ENCODE data around the gene NRGN. TPM values are rescaled to one million over a fixed set of nuclear protein-coding genes. Genes with fewer than 3 reads are reported as not detected.

Gene NRGN
- total and polyA plus RNA-seq, 4 donors = 0.51 to 1.7 (median 1.6) TPM; not detected in 1

DNA sequence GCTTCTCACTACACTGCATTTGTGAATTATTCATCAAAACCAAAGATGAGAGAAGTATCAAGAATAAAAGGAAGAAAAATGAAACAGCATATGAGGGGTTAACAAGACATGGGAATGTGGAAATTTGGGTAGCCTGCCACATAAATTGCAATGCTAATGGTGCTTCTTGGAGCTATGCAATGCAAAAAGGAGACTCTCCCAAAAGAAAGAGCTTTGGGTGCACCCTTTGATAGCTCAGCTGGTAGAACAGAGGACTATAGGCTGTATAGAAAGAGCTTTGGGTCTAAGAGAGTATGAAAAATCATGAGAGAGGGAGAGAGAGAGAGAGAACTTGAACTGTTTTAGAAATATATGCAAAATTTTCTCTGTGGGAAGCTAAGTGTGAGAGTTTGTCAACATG lies 39.7 kb upstream of the NRGN start (continued):
- TF ChIP-seq, protein P1, sequence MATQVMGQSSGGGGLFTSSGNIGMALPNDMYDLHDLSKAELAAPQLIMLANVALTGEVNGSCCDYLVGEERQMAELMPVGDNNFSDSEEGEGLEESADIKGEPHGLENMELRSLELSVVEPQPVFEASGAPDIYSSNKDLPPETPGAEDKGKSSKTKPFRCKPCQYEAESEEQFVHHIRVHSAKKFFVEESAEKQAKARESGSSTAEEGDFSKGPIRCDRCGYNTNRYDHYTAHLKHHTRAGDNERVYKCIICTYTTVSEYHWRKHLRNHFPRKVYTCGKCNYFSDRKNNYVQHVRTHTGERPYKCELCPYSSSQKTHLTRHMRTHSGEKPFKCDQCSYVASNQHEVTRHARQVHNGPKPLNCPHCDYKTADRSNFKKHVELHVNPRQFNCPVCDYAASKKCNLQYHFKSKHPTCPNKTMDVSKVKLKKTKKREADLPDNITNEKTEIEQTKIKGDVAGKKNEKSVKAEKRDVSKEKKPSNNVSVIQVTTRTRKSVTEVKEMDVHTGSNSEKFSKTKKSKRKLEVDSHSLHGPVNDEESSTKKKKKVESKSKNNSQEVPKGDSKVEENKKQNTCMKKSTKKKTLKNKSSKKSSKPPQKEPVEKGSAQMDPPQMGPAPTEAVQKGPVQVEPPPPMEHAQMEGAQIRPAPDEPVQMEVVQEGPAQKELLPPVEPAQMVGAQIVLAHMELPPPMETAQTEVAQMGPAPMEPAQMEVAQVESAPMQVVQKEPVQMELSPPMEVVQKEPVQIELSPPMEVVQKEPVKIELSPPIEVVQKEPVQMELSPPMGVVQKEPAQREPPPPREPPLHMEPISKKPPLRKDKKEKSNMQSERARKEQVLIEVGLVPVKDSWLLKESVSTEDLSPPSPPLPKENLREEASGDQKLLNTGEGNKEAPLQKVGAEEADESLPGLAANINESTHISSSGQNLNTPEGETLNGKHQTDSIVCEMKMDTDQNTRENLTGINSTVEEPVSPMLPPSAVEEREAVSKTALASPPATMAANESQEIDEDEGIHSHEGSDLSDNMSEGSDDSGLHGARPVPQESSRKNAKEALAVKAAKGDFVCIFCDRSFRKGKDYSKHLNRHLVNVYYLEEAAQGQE (IDR thresholded peaks at IDR 0.05) = no peak
- TF ChIP-seq SP1 (IDR thresholded peaks at IDR 0.05) = no peak
- TF ChIP-seq GABPA (IDR thresholded peaks at IDR 0.05 in 1 of 2, conservative IDR thresholded peaks at IDR 0.05 in 1 of 2) = no peak
- TF ChIP-seq, protein P2, sequence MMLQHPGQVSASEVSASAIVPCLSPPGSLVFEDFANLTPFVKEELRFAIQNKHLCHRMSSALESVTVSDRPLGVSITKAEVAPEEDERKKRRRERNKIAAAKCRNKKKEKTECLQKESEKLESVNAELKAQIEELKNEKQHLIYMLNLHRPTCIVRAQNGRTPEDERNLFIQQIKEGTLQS (IDR thresholded peaks at IDR 0.05) = no peak
- no peak for TF ChIP-seq FOXA1 (IDR thresholded peaks at IDR 0.05)
- TF ChIP-seq YY1 (IDR thresholded peaks at IDR 0.05) = no peak
- TF ChIP-seq MAX (IDR thresholded peaks at IDR 0.05) = no peak
- no peak for TF ChIP-seq EGR1 (IDR thresholded peaks at IDR 0.05; ENCODE audit: low read depth in 2 of 2)
- no peak for TF ChIP-seq NR2F2 (IDR thresholded peaks at IDR 0.05)

DNA sequence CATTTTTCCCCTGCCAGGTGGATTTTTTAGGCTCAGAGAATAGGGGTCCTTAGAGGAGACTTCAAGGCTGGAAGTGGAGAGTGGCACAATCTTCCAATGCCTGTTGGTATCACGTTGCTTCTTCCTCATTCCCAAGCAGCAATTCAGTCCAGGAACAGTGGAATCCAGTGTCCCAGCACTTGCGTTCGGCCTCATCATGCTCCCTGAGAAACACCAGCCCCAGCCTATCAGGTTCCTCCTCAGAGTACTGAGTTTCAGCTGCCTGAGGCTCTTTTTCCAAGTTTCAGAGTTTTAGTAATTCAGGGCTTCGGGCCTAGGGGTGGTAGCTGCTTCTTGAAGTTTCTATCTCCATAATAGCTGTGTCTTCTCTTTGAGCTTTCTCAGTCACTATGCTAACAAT lies 31.9 kb upstream of the NRGN start:
- DNase-seq (ENCODE audit: low spot score) = no peak
- Histone ChIP-seq H3K27ac (ENCODE audit: low read depth in 1 of 2, low read length in 2 of 2) (no peak overlapping the region), H3K4me3 (ENCODE audit: low read depth in 1 of 3, low read length in 3 of 3) (no peak overlapping the region), H3K36me3 (ENCODE audit: control insufficient read depth in 4 of 4, insufficient read depth in 3 of 4, low read depth in 1 of 4, low read length in 3 of 4) (no peaks in the 10 kb centered on the region), H3K4me1 (ENCODE audit: control insufficient read depth in 4 of 4, insufficient read depth in 4 of 4, low read length in 3 of 4) (no peaks in the 10 kb centered on the region), H3K9me3 (ENCODE audit: control insufficient read depth in 4 of 4, low read length in 3 of 4) (peaks cover 0 to 13% (median 3%) of the 10 kb centered on the region in 4 donors), H3K27me3 (ENCODE audit: control insufficient read depth in 4 of 4, insufficient read depth in 4 of 4, low read length in 3 of 4) (no peaks in the 10 kb centered on the region), H3K9ac (ENCODE audit: low read depth in 1 of 2, low read length in 2 of 2) (no peak overlapping the region)
- no peak for TF ChIP-seq MAX (IDR thresholded peaks at IDR 0.05)
- no peak for TF ChIP-seq ZBTB33 (IDR thresholded peaks at IDR 0.05)
- no peak for TF ChIP-seq YY1 (IDR thresholded peaks at IDR 0.05)
- TF ChIP-seq GABPA (IDR thresholded peaks at IDR 0.05 in 1 of 2, conservative IDR thresholded peaks at IDR 0.05 in 1 of 2) = no peak
- no peak for TF ChIP-seq EGR1 (IDR thresholded peaks at IDR 0.05; ENCODE audit: low read depth in 2 of 2)
- no peak for TF ChIP-seq NR2F2 (IDR thresholded peaks at IDR 0.05)
- TF ChIP-seq, protein P1 (IDR thresholded peaks at IDR 0.05) = no peak
- no peak for TF ChIP-seq RXRA (IDR thresholded peaks at IDR 0.05)
- TF ChIP-seq, protein P2 (IDR thresholded peaks at IDR 0.05) = no peak
- TF ChIP-seq, protein P3, sequence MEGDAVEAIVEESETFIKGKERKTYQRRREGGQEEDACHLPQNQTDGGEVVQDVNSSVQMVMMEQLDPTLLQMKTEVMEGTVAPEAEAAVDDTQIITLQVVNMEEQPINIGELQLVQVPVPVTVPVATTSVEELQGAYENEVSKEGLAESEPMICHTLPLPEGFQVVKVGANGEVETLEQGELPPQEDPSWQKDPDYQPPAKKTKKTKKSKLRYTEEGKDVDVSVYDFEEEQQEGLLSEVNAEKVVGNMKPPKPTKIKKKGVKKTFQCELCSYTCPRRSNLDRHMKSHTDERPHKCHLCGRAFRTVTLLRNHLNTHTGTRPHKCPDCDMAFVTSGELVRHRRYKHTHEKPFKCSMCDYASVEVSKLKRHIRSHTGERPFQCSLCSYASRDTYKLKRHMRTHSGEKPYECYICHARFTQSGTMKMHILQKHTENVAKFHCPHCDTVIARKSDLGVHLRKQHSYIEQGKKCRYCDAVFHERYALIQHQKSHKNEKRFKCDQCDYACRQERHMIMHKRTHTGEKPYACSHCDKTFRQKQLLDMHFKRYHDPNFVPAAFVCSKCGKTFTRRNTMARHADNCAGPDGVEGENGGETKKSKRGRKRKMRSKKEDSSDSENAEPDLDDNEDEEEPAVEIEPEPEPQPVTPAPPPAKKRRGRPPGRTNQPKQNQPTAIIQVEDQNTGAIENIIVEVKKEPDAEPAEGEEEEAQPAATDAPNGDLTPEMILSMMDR (IDR thresholded peaks at IDR 0.05; ENCODE audit: low read depth, low read length, missing input control) = no peak
- no peak for TF ChIP-seq FOXA2 (IDR thresholded peaks at IDR 0.05)
- no peak for TF ChIP-seq HNF4A (conservative IDR thresholded peaks at IDR 0.05)
- no peak for TF ChIP-seq RAD21 (IDR thresholded peaks at IDR 0.05)
- no peak for TF ChIP-seq SP1 (IDR thresholded peaks at IDR 0.05)
- TF ChIP-seq JUND (IDR thresholded peaks at IDR 0.05) = no peak
- no peak for TF ChIP-seq TAF1 (conservative IDR thresholded peaks at IDR 0.05)
- WGBS = 81% methylated on average over 4 of the region's 4 CpGs

Data from liver (tissue), 9 donors.